GM19468 (cell line): ENCODE results near the gene FLNB.
"Not testable (repeated sequence)": the region's sequence is repeated elsewhere in the genome, so short reads cannot be mapped to it uniquely, and the experiment has no call there.

Source experiments
- ATAC-seq: cut with Tn5 transposase; IDR thresholded peaks from one replicate; pipeline ENCODE4 v1.9.1; 2021; ENCODE audit warnings: mild to moderate bottlenecking, moderate library complexity, moderate number of reproducible peaks; ENCODE audit not compliant: unreplicated experiment; ENCODE audit errors: extremely low read depth

Gene FLNB

DNA sequence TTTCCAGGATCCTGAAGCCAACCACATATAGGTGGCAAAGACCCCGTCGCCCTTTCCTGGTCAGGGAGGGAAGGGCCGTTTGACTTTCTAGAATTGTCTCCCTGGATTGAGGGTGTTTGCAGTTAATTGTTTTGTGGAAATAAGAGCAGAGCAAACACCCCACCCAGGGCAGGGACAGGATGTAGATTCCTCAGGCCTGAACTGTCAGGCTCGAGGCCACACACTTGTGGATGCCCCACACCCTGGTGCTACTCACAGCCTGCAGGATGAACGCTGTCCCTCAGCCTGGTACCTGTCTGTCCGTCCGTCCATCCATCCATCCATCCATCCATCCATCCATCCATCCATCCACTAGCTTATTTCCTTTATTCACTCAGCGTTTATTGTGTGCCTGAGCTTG is 29.9 kb upstream of the FLNB start:
- no peak for ATAC-seq

DNA sequence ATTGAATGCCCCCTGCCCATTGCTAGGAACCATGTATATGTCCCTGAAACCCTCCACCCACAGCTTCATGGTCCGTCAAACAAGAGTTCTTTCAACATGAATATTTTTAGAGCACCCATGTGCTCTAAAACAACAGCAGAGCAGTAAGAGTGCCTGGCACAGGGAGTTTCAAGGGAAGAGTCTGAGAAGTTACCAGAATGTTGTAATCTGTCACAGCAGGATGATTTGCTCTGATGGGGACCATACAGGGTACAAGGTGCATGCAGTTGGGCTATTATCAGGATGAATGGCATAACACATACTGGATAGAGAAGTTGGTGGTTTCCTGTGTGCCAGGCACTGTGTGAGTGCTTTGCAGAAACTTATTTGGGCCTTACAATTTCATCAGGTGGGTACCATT is 27.8 kb upstream of the FLNB start:
- ATAC-seq = no peak

DNA sequence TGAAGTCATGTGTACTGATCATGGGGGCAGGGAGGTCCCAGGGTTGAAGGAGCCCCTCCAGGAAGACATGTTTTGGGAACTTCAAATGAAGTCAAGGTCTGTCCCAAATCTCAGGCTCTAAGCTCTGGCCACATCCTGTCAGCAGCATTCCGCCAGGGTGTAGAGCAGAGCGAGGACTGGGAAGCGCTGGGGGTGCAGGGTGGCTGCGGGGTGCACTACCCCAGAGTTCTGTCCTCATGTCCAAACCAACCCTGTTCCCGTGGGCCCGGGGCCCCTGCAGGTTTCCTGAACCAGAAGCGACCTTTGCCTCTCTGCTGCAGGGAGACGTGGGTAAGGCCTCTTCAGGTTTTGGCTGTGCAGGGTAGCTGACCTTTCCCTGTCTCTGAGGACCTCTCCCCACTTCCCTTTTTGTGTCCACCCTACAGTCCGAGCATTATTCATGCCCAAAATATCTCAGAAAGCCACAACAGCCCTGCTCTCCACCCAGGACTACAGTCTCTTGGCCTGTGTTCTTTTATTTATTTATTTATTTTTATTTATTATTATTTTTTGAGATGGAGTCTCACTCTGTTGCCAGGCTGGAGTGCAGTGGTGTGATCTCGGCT is 26.6 kb upstream of the FLNB start:
- ATAC-seq = no peak

- no peak for ATAC-seq
Observed at GRCh38 chr3:57982561-57983243, 25.5 kb upstream of the FLNB start.

DNA sequence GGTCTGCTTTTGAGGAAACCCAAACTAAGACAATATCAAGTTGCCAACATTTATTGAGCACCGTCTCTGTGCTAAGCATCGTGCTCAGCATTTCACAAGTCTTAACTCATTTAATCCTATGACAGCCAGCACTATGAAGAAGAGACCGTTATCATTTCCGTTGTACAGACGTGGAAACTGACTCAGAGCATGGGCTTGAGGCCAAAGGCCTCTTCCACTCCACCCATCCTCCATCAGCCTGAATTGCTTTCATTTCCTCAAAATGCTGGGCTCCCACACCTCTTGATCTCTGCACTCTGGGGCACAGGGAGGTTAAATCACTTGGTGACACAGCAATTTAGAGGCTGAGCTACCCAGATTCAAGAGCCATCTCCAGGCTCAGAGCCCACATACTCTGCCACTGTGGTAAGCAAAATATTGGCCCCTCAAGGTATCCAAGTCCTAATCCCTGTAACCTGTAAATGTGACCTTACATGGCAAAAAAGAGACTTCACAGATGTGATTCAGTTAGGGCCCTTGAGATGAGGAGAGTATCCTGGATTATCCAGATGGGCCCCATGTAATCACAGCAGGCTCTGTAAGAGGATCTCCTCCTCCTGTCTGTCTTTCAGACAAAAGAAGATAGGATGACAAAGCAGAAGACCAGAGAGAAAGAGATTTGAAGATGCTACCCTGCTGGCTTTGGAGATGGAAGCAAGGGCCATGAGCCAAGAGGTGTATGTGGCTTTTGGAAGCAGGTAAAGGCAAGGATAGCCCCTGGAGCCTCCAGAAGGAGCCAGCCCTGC is 24.3 kb upstream of the FLNB start:
- peak; percentile 95 for ATAC-seq

- no peak for ATAC-seq
Observed at GRCh38 chr3:57985176-57985983, 22.8 kb upstream of the FLNB start.

- ATAC-seq = no peak
Observed at GRCh38 chr3:57985984-57986246, 22.3 kb upstream of the FLNB start.

GRCh38 chr3:57986261-57986660 is 22.0 kb upstream of the FLNB start:
- ATAC-seq = no peak

DNA sequence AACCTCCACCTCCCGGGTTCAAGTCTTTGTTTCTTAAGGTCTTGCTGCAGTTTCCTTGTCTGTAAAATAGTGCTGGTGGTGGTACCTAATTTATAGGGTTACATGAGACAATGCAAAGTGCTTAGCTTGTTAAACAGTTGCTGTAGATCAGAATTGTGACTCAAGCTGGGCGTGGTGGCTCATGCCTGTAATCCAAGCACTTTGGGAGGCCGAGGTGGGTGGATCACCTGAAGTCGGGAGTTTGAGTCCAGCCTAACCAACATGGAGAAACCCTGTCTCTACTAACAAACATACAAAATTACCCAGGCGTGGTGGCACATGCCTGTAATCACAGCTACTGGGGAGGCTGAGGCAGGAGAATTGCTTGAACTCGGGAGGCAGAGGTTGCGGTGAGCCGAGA is 19.0 kb upstream of the FLNB start:
- not testable (repeated sequence) for ATAC-seq

GRCh38 chr3:57989646-57990045 is 18.6 kb upstream of the FLNB start:
- no peak for ATAC-seq

GRCh38 chr3:57992452-57993213 is 15.6 kb upstream of the FLNB start:
- ATAC-seq = no peak

- no peak for ATAC-seq
Observed at GRCh38 chr3:57998366-57999283, 9.6 kb upstream of the FLNB start.

DNA sequence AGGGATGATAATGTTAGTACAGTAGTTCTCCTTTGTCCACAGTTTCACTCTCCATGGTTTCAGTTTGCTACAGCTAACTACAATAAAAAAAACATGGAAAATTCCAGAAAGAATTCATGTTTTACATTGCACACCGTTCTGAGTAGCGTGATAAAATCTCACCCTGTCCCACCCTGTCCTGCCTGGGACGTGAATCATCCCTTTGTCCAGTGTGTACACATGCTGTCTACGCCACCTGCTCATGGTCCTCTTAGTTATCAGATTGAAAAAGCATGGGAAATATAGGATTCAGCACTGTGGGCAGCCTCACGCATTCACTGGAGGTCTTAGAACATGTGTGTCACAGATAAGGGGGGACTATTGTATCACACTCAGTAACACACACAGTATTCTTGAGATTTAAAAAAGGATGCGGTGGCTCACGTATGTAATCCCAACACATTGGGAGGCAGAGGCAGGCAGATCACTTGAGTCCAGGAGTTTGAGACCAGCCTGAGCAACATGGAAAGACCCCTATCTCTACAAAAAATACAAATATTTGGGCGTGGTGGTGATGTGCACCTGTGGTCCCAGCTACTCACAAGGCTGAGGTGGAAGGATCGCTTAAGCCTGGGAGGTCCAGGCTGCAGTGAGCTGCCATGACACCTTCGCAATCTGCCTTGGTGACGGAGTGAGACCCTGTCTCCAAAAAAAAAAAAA is 8.7 kb upstream of the FLNB start:
- no peak for ATAC-seq

DNA sequence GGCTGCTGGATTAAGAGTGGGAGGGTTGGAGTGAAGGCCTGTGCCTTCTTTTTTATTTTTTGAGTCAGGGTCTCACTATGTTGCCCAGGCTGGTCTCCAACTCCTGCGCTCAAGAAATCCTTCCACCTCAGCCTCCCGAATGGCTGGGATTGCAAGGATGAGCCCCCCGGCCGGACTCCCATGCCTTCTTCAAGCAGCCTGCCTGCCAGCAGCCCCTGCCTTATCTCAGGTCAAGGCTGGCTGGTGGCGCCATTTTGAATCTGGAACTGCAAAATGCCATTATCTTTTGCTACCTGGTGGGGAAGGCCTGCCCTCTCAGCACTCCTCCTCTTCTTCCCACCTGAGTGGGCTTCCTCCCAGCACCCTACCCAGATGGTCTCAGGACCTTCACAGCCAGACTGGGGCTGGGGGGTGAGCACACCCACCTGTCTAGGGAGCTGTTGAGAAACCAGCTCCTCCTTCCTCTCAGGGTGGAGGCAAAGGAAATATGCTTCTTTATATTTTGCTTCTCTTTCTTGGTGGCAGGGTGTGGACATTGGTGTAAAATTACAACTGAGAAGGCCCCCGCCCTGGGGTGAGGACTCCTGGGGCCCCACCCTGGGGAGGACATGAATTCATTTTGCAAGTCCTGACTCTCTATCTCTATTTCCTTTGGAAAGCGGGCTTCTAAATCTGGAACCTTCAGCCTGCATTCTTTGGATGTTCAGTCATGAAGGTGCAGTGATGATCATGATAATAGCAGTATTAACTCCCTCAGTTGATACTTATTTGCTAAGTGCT is 7.7 kb upstream of the FLNB start:
- no peak for ATAC-seq

- ATAC-seq = no peak
Observed at GRCh38 chr3:58001086-58001467, 7.1 kb upstream of the FLNB start.

DNA sequence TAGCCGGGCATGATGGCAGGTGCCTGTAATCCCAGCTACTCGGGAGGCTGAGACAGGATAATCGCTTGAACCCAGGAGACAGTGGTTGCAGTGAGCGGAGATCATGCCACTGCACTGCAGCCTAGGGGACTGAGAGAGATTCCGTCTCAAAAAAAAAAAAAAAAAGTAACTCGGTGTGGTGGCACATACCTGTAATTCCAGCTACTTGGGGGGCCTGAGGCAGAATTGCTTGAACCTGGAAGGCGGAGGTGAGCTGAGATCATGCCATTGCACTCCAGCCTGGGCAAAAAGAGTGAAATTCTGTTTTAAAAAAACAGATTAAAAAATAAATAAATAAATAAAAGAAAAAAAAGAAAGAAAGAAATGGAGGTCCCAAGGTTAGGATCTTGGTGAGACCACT is 6.2 kb upstream of the FLNB start:
- no peak for ATAC-seq

DNA sequence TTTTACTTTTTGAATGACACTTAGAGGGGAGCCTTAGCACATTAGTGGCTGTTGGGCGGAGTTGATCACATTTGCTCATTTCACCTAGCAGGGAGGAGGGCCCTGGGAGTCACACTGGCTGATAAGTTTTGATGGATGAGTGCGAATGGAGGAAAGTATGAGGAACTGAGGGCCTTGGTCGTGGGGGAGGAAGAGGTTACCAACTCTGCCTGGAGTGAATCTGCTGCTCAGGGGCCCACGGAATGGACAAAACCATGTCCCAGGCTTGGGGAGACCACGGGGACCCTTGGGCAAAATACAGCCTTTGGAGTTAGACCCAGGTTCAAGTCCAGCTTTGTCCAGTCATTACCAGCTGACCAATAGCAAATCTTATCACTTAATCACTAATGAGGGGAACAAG is 5.1 kb upstream of the FLNB start:
- no peak for ATAC-seq

DNA sequence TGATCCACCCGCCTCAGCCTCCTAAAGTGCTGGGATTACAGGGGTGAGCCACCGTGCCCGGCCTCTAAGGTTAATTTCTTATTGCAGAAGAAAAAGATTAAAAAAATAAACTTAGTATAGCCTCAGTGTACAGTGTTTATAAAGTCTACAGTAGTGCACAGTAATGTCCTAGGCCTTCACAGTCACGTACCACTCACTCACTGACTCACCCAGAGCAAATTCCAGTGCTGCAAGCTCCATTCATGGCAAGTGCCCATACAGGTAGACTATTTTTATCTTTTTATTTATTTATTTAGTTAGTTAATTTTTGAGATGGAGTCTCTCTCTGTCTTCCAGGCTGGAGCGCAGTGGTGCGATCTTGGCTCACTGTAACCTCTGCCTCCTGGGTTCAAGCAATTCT is 3.2 kb upstream of the FLNB start:
- no peak for ATAC-seq
